ENCODE data around the gene TCF4. TPM values are rescaled to one million over a fixed set of nuclear protein-coding genes. Genes with fewer than 3 reads are reported as not detected.

The TCF4 gene
- total and polyA plus RNA-seq, 2 donors (not counting 3 experiments of a cell fraction or from before 2014, with no cell fraction given): 183 to 390 TPM

DNA sequence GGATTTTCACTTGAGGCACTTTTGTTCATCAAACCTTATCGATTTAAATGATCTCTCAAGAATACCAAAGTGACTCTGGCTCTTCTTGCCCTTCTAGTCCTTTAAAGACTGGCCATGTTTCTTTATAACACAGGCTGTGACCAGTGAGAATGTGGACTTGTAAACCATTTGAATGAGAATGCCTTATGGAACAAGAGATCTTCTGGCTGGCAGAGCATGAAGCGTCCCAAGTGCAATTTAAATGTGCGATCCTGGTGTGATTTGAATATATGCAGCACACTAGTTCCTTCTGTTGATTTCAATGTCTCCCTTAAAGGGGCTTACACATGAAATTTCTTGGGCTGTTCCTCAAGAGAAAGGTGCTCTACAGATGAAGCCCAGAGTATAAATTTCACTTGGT is 366.4 kb downstream of the TCF4 start:
- Histone ChIP-seq H3K9ac (replicated peaks; ENCODE audit: extremely low read depth, insufficient read depth, low read length) (no peak overlapping the region), H4K20me1 (replicated peaks; ENCODE audit: control insufficient read depth, extremely low read depth, insufficient read depth, low read length) (no peaks in the 10 kb centered on the region), H3K4me1 (ENCODE audit: control insufficient read depth, extremely low read depth, insufficient read depth, low read length) (no peaks in the 10 kb centered on the region), H3K4me3 (replicated peaks in 1 of 3; ENCODE audit: insufficient read depth in 1 of 3, low read depth in 1 of 3, low read length in 3 of 3) (no peak overlapping the region), H3K27ac (ENCODE audit: insufficient read depth, low read depth, low read length) (no peak overlapping the region), H3K79me2 (ENCODE audit: control insufficient read depth, insufficient read depth, low read length) (no peaks in the 10 kb centered on the region), H2AFZ (ENCODE audit: low read depth, low read length) (no peak overlapping the region), H3K27me3 (ENCODE audit: control insufficient read depth in 2 of 2, insufficient read depth in 2 of 2, low read length in 2 of 2) (no peaks in the 10 kb centered on the region), H3K4me2 (ENCODE audit: insufficient read depth, low read length) (no peak overlapping the region), H3K9me3 (replicated peaks; ENCODE audit: control insufficient read depth, insufficient read depth, low read length) (no peaks in the 10 kb centered on the region), H3K36me3 (ENCODE audit: control insufficient read depth in 2 of 2, extremely low read depth in 1 of 2, insufficient read depth in 2 of 2, low read length in 2 of 2) (peaks cover 0 to 5% of the 10 kb centered on the region in 2 experiments), H3K9me1 (replicated peaks; ENCODE audit: control insufficient read depth, extremely low read depth, insufficient read depth, low read length) (no peaks in the 10 kb centered on the region)
- ChIA-PET CTCF (no interaction called here), POLR2A (no interaction called here)
- TF ChIP-seq MYC (IDR thresholded peaks at IDR 0.05; ENCODE audit: low read depth, low read length) (no peak), FOS (IDR thresholded peaks at IDR 0.05; ENCODE audit: borderline replicate concordance, insufficient read depth, low read length) (no peak), JUN (IDR thresholded peaks at IDR 0.05; ENCODE audit: borderline replicate concordance, insufficient read depth, insufficient read length, low read depth) (no peak), POLR2A (IDR thresholded peaks at IDR 0.05; ENCODE audit: low read depth, low read length) (no peak), EZH2 (IDR thresholded peaks at IDR 0.05; ENCODE audit: borderline replicate concordance, low read depth, low read length, severe bottlenecking) (no peak), GATA2 (IDR thresholded peaks at IDR 0.05; ENCODE audit: insufficient read depth, insufficient read length, low read depth, low read length) (no peak), POLR2AphosphoS5 (IDR thresholded peaks at IDR 0.05; ENCODE audit: insufficient read depth, low read depth, low read length) (no peak)
- TF ChIP-seq, protein P1, sequence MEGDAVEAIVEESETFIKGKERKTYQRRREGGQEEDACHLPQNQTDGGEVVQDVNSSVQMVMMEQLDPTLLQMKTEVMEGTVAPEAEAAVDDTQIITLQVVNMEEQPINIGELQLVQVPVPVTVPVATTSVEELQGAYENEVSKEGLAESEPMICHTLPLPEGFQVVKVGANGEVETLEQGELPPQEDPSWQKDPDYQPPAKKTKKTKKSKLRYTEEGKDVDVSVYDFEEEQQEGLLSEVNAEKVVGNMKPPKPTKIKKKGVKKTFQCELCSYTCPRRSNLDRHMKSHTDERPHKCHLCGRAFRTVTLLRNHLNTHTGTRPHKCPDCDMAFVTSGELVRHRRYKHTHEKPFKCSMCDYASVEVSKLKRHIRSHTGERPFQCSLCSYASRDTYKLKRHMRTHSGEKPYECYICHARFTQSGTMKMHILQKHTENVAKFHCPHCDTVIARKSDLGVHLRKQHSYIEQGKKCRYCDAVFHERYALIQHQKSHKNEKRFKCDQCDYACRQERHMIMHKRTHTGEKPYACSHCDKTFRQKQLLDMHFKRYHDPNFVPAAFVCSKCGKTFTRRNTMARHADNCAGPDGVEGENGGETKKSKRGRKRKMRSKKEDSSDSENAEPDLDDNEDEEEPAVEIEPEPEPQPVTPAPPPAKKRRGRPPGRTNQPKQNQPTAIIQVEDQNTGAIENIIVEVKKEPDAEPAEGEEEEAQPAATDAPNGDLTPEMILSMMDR (IDR thresholded peaks at IDR 0.05; ENCODE audit: extremely low read depth in 1 of 2, insufficient read depth in 1 of 2, low read depth in 1 of 2, low read length in 2 of 2): no peak
- TF ChIP-seq, protein P2, sequence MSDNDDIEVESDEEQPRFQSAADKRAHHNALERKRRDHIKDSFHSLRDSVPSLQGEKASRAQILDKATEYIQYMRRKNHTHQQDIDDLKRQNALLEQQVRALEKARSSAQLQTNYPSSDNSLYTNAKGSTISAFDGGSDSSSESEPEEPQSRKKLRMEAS (IDR thresholded peaks at IDR 0.05; ENCODE audit: insufficient read depth, insufficient read length): no peak
- dilution Hi-C loops (cut with MboI; ENCODE audit: extremely low pct_ligation_motif_present, low sequenced_read_pairs) (no loop called here), intact Hi-C loops (cut with micrococcal nuclease) (no loop called here)
- no TSS peak for BruUV-seq (replicated peaks)
- FAIRE-seq: no peak
- DNase-seq (ENCODE audit: low read depth, low spot score): no peak
